Neural progenitor cell (in vitro differentiated cells): ENCODE results near the gene RNGTT.

ENCODE experiments used
- EZH2 ChIP-seq: fragments of 200-600 bp; sonication (generic); IDR thresholded peaks from 2 replicates; pipeline ENCODE4 v1.6.1; 2017; ENCODE audit warnings: antibody characterized with exemption, mild to moderate bottlenecking, moderate library complexity
- EZH2phosphoT487 ChIP-seq: fragments of 200-600 bp; sonication (generic); IDR thresholded peaks from 2 replicates; pipeline ENCODE4 v1.6.1; 2017; ENCODE audit warnings: antibody characterized with exemption
- TF ChIP-seq, protein P1 (sequence below): fragments of 200-600 bp; sonication (generic); IDR thresholded peaks from 2 replicates; pipeline ENCODE4 v1.5.1; 2017; ENCODE audit warnings: antibody characterized with exemption, mild to moderate bottlenecking

DNA sequence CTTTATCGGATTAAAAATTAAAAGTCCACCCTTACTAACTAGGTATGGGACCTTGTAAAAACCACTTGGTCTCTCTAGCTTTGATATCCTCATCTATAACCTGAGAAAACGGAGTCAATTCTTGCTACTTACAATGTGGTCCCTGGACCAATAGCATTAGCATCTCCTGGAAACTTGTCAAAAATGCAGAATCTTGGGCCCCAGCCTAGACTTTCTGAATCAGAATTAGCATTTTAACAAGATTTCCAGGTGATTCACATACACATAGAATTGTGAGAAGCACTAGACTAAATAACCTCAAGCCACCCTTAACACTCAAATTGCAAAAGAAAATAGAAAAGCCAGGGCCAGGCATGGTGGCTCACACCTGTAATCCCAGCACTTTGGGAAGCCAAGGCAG is 96.6 kb downstream of the RNGTT start:
- TF ChIP-seq, protein P1, sequence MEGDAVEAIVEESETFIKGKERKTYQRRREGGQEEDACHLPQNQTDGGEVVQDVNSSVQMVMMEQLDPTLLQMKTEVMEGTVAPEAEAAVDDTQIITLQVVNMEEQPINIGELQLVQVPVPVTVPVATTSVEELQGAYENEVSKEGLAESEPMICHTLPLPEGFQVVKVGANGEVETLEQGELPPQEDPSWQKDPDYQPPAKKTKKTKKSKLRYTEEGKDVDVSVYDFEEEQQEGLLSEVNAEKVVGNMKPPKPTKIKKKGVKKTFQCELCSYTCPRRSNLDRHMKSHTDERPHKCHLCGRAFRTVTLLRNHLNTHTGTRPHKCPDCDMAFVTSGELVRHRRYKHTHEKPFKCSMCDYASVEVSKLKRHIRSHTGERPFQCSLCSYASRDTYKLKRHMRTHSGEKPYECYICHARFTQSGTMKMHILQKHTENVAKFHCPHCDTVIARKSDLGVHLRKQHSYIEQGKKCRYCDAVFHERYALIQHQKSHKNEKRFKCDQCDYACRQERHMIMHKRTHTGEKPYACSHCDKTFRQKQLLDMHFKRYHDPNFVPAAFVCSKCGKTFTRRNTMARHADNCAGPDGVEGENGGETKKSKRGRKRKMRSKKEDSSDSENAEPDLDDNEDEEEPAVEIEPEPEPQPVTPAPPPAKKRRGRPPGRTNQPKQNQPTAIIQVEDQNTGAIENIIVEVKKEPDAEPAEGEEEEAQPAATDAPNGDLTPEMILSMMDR, result no peak
- no peak for TF ChIP-seq EZH2
- no peak for TF ChIP-seq EZH2phosphoT487
